CD4-positive, alpha-beta memory T cell (primary cell): ENCODE data around the gene AGAP1. TPM values are rescaled to one million over a fixed set of nuclear protein-coding genes. Genes with fewer than 3 reads are reported as not detected.
"Not testable (repeated sequence)": the region's sequence is repeated elsewhere in the genome, so short reads cannot be mapped to it uniquely, and the experiment has no call there.

Source experiments
- CTCF ChIA-PET: fragments of 350-600 bp; sonication (Branson Sonifier 250); formaldehyde crosslinking; loops from one replicate; lab custom pipeline; 2021; ENCODE audit warnings: inconsistent platforms; ENCODE audit not compliant: partially characterized antibody; lab: Charles Lee
- POLR2A ChIA-PET: fragments of 350-600 bp; sonication (Branson Sonifier 250); formaldehyde crosslinking; loops from one replicate; lab custom pipeline; 2021; ENCODE audit not compliant: partially characterized antibody; lab: Charles Lee
- DNase-seq, 5 donors: peaks; one replicate each; pipeline versions ENCODE4 v3.0.0 to v3.0.0-alpha.2; 2020 to 2022; ENCODE audit warnings: mixed read lengths in 1 of 5
- H3K27ac ChIP-seq: one replicate; pipeline ENCODE4 v1.7.0; 2013; ENCODE audit warnings: low read depth, low read length
- H3K27me3 ChIP-seq: 2 replicates; pipeline ENCODE4 v1.7.0; 2013; ENCODE audit warnings: mild to moderate bottlenecking, low read length, moderate library complexity; ENCODE audit not compliant: insufficient read depth
- H3K36me3 ChIP-seq: 2 replicates; pipeline ENCODE4 v1.7.0; 2013; ENCODE audit warnings: mild to moderate bottlenecking, low read length, moderate library complexity; ENCODE audit not compliant: insufficient read depth
- H3K4me1 ChIP-seq: 2 replicates; pipeline ENCODE4 v1.7.0; 2013; ENCODE audit warnings: mild to moderate bottlenecking, low read length, moderate library complexity; ENCODE audit not compliant: insufficient read depth
- H3K4me3 ChIP-seq, 2 donors: one replicate each; pipeline ENCODE4 v1.7.0; 2013; ENCODE audit warnings: low read length in 2 of 2, mild to moderate bottlenecking in 1 of 2
- H3K9me3 ChIP-seq, 2 donors: one replicate each; pipeline ENCODE4 v1.7.0; 2013; ENCODE audit warnings: low read length in 2 of 2, control low read depth in 1 of 2; ENCODE audit not compliant: control insufficient read depth in 1 of 2
- H3K27ac Mint-ChIP-seq, 7 donors: one replicate each; pipeline ENCODE4 v1.8.0; 2020 to 2021; ENCODE audit warnings: mixed read lengths in 7 of 7, mild to moderate bottlenecking in 6 of 7, inconsistent platforms in 3 of 7, moderate library complexity in 3 of 7
- H3K27me3 Mint-ChIP-seq, 2 donors: one replicate each; pipeline ENCODE4 v1.8.0; 2020 to 2021; ENCODE audit warnings: mixed read lengths in 2 of 2
- H3K36me3 Mint-ChIP-seq, 2 donors: one replicate each; pipeline ENCODE4 v1.8.0; 2020 to 2021; ENCODE audit warnings: mixed read lengths in 2 of 2, inconsistent platforms in 1 of 2, mild to moderate bottlenecking in 1 of 2
- H3K4me1 Mint-ChIP-seq, 4 donors: one replicate each; pipeline ENCODE4 v1.8.0; 2020 to 2021; ENCODE audit warnings: mixed read lengths in 4 of 4, mild to moderate bottlenecking in 1 of 4
- H3K4me3 Mint-ChIP-seq, 8 donors: one replicate each; pipeline ENCODE4 v1.8.0; 2020 to 2021; ENCODE audit warnings: mixed read lengths in 8 of 8, mild to moderate bottlenecking in 7 of 8, moderate library complexity in 6 of 8, inconsistent platforms in 3 of 8
- H3K9me3 Mint-ChIP-seq, 8 donors: one replicate each; pipeline ENCODE4 v1.8.0; 2020 to 2021; ENCODE audit warnings: mixed read lengths in 8 of 8, mild to moderate bottlenecking in 5 of 8, inconsistent platforms in 3 of 8, moderate library complexity in 1 of 8
- intact Hi-C: fragments of 100-400 bp; cut with micrococcal nuclease; formaldehyde crosslinking; loops from one replicate; pipeline ENCODE4 v1.15.1; 2023
- polyA plus RNA-seq, 2 donors: library from polyadenylated mRNA; unstranded; fragments of 300-500 nt; fragmentation: Illumina TruSeq; gene quantifications; one replicate each; pipeline ENCODE4 v1.2.3, GENCODE V29; 2021
- total RNA-seq, 2 experiments: library from RNA; stranded (reverse); gene quantifications; one replicate each; pipeline ENCODE4 v1.2.3, GENCODE V29; 2021

Gene AGAP1
- total and polyA plus RNA-seq, 4 experiments from 2014 or later, result 0.24 to 2.9 (median 1.9) TPM

DNA sequence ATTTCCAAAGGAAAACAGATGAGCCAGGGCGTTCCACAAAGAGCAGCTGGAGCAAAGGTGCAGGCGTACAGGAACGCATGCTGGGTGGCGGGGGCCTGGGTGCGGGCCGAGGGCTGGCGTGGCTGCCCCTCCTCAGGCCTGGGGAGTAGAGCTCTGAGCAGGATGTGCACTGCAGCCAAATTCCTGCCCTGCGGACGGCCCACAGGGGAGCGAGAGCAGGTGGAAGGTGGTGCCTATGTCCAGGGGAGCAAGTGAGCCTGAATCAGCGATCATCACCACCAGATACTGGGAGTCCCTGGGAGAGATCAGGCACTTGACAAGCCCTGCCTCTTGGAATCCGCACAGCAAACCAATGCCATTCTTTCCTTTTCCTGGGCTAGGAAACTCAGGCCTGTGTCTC lies 568.1 kb downstream of the AGAP1 start:
- Mint-ChIP-seq H3K27me3 (peaks cover 3 to 4% of the 10 kb centered on the region in 2 donors), H3K4me3 (no peak overlapping the region), H3K27ac (no peak overlapping the region), H3K9me3 (peaks cover 0 to 9% (median 4%) of the 10 kb centered on the region in 8 donors), H3K36me3 (peaks cover 0 to 3% of the 10 kb centered on the region in 2 donors), H3K4me1 (no peaks in the 10 kb centered on the region)
- DNase-seq, result no peak
- ChIA-PET POLR2A (no interaction called here), CTCF (no interaction called here)
- Histone ChIP-seq H3K36me3 (no peaks in the 10 kb centered on the region), H3K9me3 (no peaks in the 10 kb centered on the region), H3K27me3 (no peaks in the 10 kb centered on the region), H3K27ac (no peak overlapping the region), H3K4me1 (no peaks in the 10 kb centered on the region), H3K4me3 (no peak overlapping the region)
- intact Hi-C loops, result no loop called here

DNA sequence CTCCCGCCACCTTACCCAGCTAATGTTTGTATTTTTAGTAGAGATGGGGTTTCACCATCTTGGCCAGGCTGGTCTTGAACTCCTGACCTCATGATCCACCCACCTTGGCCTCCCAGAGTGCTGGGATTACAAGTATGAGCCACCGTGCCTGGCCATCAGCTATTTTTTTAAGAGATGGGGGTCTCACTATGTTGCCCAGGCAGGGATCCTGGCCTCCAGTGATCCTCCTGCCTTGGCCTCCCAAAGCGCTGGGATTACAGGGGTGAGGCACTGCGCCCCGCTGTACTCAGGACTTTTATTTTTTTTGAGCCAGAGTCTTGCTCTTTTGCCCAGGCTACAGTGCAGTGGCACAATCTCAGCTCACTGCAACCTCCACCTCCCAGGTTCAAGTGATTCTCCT lies 569.0 kb downstream of the AGAP1 start:
- DNase-seq, H3K27ac ChIP-seq, H3K36me3 Mint-ChIP-seq, POLR2A ChIA-PET, H3K27me3 Mint-ChIP-seq, H3K4me3 ChIP-seq, H3K4me1 Mint-ChIP-seq, H3K36me3 ChIP-seq, H3K27ac Mint-ChIP-seq, intact Hi-C loops, H3K9me3 Mint-ChIP-seq, H3K27me3 ChIP-seq, H3K4me1 ChIP-seq, H3K4me3 Mint-ChIP-seq, H3K9me3 ChIP-seq, CTCF ChIA-PET: not testable (repeated sequence)

DNA sequence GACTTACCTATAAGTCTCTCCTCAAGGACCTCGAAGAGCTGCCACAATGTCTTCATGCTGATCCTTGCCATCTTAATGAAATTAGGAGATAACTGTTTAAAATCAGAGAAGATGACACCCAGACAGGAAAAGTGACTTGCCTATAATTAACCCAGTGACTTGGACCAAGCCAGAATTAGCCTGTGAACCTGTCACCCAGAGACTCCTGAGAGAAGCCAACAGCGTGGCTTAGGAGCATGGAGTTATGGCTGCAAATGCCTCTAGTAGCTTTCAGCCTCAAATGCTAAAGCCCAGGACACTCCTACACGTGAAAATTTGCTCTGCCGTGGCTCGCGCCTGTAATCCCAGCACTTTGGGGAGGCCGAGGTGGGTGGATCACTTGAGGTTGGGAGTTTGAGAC lies 570.2 kb downstream of the AGAP1 start:
- ChIA-PET POLR2A (no interaction called here), CTCF (no interaction called here)
- Histone ChIP-seq H3K36me3 (no peaks in the 10 kb centered on the region), H3K27ac (no peak overlapping the region), H3K9me3 (no peaks in the 10 kb centered on the region), H3K4me1 (no peaks in the 10 kb centered on the region), H3K4me3 (no peak overlapping the region), H3K27me3 (no peaks in the 10 kb centered on the region)
- H3K27ac Mint-ChIP-seq, result no peak overlapping the region
- no peaks in the 10 kb centered on the region for H3K36me3 Mint-ChIP-seq
- DNase-seq, result no peak
- no peak overlapping the region for H3K4me3 Mint-ChIP-seq
- intact Hi-C loops, result no loop called here
- H3K27me3 Mint-ChIP-seq, result peaks cover 0 to 3% of the 10 kb centered on the region in 2 donors
- H3K9me3 Mint-ChIP-seq, result no peaks in the 10 kb centered on the region
- H3K4me1 Mint-ChIP-seq, result no peaks in the 10 kb centered on the region

DNA sequence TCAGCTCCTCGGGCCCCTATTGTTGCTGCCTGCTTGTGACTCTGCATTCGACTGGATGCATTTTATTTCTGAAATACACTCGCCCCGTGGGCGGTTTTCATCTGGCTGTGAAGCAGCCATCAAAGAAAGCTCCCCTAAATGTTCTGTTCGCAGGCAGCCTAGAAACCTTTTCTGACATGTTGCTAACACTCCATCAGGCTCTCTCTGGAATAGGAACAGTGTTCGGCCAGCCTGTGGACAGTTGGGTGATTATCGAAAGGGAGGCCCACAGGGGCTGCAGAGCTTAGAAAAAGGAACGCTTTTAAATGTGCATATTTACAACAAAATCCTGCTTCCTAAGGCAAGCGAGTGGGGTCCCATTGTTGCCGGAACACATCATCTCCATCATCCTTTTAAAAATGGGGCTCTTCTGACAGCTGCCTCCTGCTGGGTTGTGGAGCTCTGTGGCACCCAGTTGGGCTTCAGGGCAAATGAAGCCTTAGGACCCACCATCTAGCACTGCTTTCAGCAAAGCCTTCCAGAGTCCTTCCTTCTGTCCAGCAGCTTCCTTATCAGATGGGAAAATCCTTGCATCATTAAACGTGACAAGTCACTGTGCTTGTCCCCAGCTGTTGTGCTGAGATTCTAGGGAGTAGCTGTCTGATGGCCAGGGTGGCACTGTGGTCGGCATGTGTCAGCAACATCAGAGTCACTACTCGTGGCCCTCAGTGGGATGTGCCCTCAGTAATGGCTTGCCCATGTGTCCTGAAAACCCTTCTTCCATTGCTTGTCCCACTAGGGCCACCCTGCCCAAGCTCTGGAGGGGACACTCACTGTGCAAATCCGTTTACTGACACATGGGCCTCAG lies 571.7 kb downstream of the AGAP1 start:
- no peak overlapping the region for H3K4me3 Mint-ChIP-seq
- Histone ChIP-seq H3K9me3 (no peaks in the 10 kb centered on the region), H3K4me1 (no peaks in the 10 kb centered on the region), H3K27ac (no peak overlapping the region), H3K27me3 (no peaks in the 10 kb centered on the region), H3K36me3 (no peaks in the 10 kb centered on the region), H3K4me3 (no peak overlapping the region)
- H3K4me1 Mint-ChIP-seq, result no peaks in the 10 kb centered on the region
- no peaks in the 10 kb centered on the region for H3K9me3 Mint-ChIP-seq
- ChIA-PET CTCF (no interaction called here), POLR2A (no interaction called here)
- intact Hi-C loops, result no loop called here
- H3K36me3 Mint-ChIP-seq, result no peaks in the 10 kb centered on the region
- H3K27ac Mint-ChIP-seq, result no peak overlapping the region
- peaks cover 0 to 3% of the 10 kb centered on the region in 2 donors for H3K27me3 Mint-ChIP-seq
- DNase-seq, result no peak

DNA sequence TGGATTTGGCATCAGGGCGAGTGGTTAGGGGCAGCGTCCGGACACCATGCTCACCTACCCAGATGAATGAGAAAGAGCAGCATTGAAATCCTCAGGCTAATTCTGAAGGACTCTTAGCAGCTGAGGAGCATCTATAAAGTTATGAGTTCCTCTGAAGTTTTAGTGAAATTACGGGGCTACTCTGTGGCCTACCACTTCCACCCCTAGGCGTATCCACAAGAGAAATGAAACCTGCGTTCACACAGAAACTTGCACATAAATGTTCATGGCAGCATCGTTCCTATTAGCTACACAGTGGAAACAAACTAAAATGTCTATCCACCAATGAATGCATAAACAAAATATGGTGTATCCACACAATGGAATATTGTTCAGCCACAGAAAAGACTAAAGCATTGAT lies 576.4 kb downstream of the AGAP1 start:
- intact Hi-C loops, result no loop called here
- Mint-ChIP-seq H3K9me3 (no peaks in the 10 kb centered on the region), H3K36me3 (no peaks in the 10 kb centered on the region), H3K4me3 (no peak overlapping the region), H3K27ac (no peak overlapping the region), H3K27me3 (no peaks in the 10 kb centered on the region), H3K4me1 (no peaks in the 10 kb centered on the region)
- no peak for DNase-seq
- no peaks in the 10 kb centered on the region for H3K27me3 ChIP-seq
- H3K36me3 ChIP-seq, result no peaks in the 10 kb centered on the region
- ChIA-PET POLR2A (no interaction called here), CTCF (no interaction called here)
- H3K27ac ChIP-seq, result no peak overlapping the region
- H3K9me3 ChIP-seq, result no peaks in the 10 kb centered on the region
- H3K4me1 ChIP-seq, result no peaks in the 10 kb centered on the region
- H3K4me3 ChIP-seq, result no peak overlapping the region

DNA sequence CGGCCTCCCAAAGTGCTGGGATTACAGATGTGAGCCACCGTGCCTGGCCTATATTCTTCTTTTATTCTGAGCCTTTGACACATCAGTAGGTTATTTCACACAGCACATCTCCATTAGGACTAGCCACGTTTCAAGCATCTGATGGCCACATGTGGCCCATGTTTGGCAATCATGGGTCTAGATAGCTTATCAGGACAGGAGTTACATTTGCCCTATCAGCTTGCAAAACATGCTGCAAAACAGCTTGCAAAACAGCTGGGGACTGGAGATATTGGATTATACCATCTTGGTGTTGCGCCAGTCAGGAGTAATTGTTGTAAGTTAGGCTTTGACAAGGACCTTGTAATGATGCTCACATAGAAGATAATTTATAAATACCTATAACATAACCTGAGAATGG lies 579.4 kb downstream of the AGAP1 start:
- no peak for DNase-seq
- Mint-ChIP-seq H3K36me3 (no peaks in the 10 kb centered on the region), H3K27ac (no peak overlapping the region), H3K27me3 (no peaks in the 10 kb centered on the region), H3K4me3 (no peak overlapping the region), H3K9me3 (no peaks in the 10 kb centered on the region), H3K4me1 (no peaks in the 10 kb centered on the region)
- H3K27ac ChIP-seq, result no peak overlapping the region
- no peaks in the 10 kb centered on the region for H3K9me3 ChIP-seq
- H3K4me1 ChIP-seq, result no peaks in the 10 kb centered on the region
- ChIA-PET POLR2A (no interaction called here), CTCF (no interaction called here)
- no peak overlapping the region for H3K4me3 ChIP-seq
- H3K27me3 ChIP-seq, result no peaks in the 10 kb centered on the region
- H3K36me3 ChIP-seq, result no peaks in the 10 kb centered on the region
- intact Hi-C loops, result no loop called here

DNA sequence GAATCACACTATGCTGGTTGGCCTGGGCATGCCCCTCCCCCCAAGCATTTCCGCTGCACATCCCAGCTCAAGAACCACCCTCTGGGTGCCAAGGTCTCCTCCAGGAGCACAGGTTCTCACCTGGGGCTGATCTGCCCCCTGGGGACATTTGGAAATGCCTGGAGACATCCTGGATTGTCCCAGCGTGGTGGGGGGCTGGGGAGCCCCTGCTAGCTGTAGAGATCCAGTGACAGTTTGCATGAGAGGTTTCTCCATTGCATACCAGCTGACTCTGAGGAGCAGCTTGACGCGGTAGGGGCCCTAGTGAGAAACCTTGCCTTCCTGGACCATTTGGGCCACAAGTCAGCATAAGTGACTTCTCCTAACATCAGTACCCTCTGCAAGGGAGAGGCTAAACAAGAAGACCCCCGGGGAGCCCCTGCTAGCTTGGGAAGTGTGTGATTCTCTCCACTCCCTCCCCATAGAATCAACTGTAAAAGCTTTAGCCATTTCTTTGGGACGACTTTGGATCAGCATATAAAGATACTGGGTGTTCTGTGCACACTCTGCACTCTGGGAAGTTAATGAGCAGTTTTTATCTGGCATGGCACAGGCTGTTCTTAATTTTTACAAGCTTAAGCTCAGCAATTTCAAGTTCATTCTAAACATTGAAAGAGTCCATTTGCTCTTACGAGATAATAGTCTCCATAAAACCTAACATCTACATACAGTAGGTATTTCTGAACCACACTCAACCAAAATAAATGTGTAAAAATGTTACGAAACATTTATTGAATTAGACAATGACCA lies 580.2 kb downstream of the AGAP1 start:
- Mint-ChIP-seq H3K27ac (no peak overlapping the region), H3K4me3 (no peak overlapping the region), H3K27me3 (no peaks in the 10 kb centered on the region), H3K4me1 (no peaks in the 10 kb centered on the region), H3K36me3 (no peaks in the 10 kb centered on the region), H3K9me3 (no peaks in the 10 kb centered on the region)
- H3K27me3 ChIP-seq, result no peaks in the 10 kb centered on the region
- DNase-seq, result no peak
- no peak overlapping the region for H3K4me3 ChIP-seq
- H3K27ac ChIP-seq, result no peak overlapping the region
- POLR2A ChIA-PET, result no interaction called here
- H3K4me1 ChIP-seq, result no peaks in the 10 kb centered on the region
- no peaks in the 10 kb centered on the region for H3K36me3 ChIP-seq
- CTCF ChIA-PET, result no interaction called here
- intact Hi-C loops, result no loop called here
- H3K9me3 ChIP-seq, result no peaks in the 10 kb centered on the region
